GM12892 (cell line): Measurements from ENCODE around the gene CCT3.

Experiments used
- POLR2AphosphoS5 ChIP-seq: IDR thresholded peaks from 2 replicates; pipeline ENCODE4 v1.6.1; 2011; ENCODE audit warnings: low read depth, low read length, control low read depth
- TAF1 ChIP-seq: IDR thresholded peaks from 2 replicates; pipeline ENCODE4 v1.6.1; 2011; ENCODE audit warnings: low read depth, mild to moderate bottlenecking, control low read depth, low read length, borderline replicate concordance

DNA sequence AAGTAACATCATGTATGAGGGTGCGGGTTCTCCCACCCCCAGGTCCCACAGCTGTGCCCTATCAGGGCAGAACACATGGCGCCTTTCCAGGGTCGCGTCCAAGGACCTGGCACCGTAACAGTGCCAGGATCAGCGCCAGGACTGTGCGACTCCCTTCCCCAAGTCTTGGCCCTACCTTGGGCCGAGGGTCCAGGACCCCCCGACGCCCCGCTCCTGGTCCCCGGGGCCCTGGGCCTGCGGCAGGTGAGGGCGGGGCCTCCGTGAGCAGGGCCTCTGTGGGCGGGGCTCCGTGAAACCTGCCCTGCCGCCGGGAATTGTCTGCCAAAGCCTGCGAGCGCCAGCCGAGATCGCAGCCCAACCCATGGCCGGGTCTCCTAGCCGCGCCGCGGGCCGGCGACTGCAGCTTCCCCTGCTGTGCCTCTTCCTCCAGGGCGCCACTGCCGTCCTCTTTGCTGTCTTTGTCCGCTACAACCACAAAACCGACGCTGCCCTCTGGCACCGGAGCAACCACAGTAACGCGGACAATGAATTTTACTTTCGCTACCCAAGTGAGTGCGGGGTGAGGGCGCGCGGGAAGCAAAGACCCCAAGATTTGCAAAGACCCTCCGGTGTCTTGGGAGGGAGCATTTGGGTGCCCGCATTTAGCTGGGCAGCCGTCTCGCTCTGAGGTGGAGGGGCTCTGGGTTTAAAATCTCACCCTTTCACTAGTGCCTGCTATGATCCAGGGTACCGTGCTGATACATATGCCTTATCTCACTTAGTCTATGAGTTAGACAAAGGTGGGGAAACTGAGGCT, 31.0 kb upstream of the CCT3 start, which contains the start of gene RHBG:
- TF ChIP-seq POLR2AphosphoS5, result no peak
- no peak for TF ChIP-seq TAF1
